ENCODE data around the gene FBXW8.

DNA sequence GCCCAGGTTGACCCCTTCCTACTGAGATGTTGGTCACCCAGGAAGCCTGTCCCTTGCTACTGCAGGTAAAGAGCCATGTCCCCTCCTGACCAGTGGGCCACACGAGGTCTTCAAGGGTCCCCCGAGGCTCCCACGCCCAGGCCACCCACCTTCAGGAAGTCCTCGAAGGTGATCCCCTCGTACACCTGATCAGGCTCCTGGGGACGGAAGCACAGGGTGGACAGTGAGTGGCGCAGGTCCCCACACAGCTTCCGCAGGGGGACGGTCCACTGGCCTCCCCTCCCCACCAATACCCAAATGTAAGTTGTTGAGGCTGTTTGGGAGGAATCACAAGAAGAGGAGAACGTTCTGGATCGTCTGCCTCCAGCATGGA lies 131.0 kb downstream of the FBXW8 start:
- no peak for TF ChIP-seq POLR2A (IDR thresholded peaks at IDR 0.05)
- TF ChIP-seq, protein P1, sequence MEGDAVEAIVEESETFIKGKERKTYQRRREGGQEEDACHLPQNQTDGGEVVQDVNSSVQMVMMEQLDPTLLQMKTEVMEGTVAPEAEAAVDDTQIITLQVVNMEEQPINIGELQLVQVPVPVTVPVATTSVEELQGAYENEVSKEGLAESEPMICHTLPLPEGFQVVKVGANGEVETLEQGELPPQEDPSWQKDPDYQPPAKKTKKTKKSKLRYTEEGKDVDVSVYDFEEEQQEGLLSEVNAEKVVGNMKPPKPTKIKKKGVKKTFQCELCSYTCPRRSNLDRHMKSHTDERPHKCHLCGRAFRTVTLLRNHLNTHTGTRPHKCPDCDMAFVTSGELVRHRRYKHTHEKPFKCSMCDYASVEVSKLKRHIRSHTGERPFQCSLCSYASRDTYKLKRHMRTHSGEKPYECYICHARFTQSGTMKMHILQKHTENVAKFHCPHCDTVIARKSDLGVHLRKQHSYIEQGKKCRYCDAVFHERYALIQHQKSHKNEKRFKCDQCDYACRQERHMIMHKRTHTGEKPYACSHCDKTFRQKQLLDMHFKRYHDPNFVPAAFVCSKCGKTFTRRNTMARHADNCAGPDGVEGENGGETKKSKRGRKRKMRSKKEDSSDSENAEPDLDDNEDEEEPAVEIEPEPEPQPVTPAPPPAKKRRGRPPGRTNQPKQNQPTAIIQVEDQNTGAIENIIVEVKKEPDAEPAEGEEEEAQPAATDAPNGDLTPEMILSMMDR (IDR thresholded peaks at IDR 0.05) = no peak

Measured in thyroid gland (tissue), 4 donors.